ENCODE measurements around the gene ADAT2.

- no peak for TF ChIP-seq POLR2AphosphoS5 (IDR thresholded peaks at IDR 0.05; ENCODE audit: borderline replicate concordance, low read depth, low read length)
- no peak for TF ChIP-seq EZH2 (IDR thresholded peaks at IDR 0.05)
Observed at GRCh38 chr6:143496974-143497373, 46.5 kb upstream of the ADAT2 start.

All from SK-N-MC (cell line).